Endodermal cell (in vitro differentiated cells): ENCODE data around the gene PHF5A. TPM values are rescaled to one million over a fixed set of nuclear protein-coding genes. Genes with fewer than 3 reads are reported as not detected.

Experiments
- DNase-seq: peaks from one replicate; pipeline ENCODE4 v3.0.0-alpha.2; 2017
- H3K27ac ChIP-seq: 2 replicates; pipeline ENCODE4 v1.5.1; 2013; ENCODE audit warnings: mild to moderate bottlenecking, low read depth, low read length, moderate library complexity
- H3K27me3 ChIP-seq: 2 replicates; pipeline ENCODE4 v1.6.1; 2013; ENCODE audit warnings: mild to moderate bottlenecking, low read length, moderate library complexity; ENCODE audit not compliant: insufficient read depth, control insufficient read depth, poor library complexity, severe bottlenecking
- H3K36me3 ChIP-seq: 2 replicates; pipeline ENCODE4 v1.7.0; 2013; ENCODE audit warnings: mild to moderate bottlenecking, low read length, moderate library complexity; ENCODE audit not compliant: control insufficient read depth, insufficient read depth
- H3K4me1 ChIP-seq: one replicate; pipeline ENCODE4 v1.7.0; 2013; ENCODE audit warnings: low read length; ENCODE audit not compliant: control insufficient read depth, insufficient read depth
- H3K4me3 ChIP-seq: 2 replicates; pipeline ENCODE4 v1.5.1; 2013; ENCODE audit warnings: mild to moderate bottlenecking, low read length, moderate library complexity
- H3K9ac ChIP-seq: 2 replicates; pipeline ENCODE4 v1.6.1; 2013; ENCODE audit warnings: mild to moderate bottlenecking, low read length, moderate library complexity; ENCODE audit not compliant: poor library complexity, severe bottlenecking; ENCODE audit errors: extremely low read depth
- H3K9me3 ChIP-seq: 2 replicates; pipeline ENCODE4 v1.6.1; 2013; ENCODE audit warnings: mild to moderate bottlenecking, low read length, moderate library complexity; ENCODE audit not compliant: control insufficient read depth
- H3K27ac Mint-ChIP-seq: 2 replicates; pipeline ENCODE4 v1.8.0; 2020; ENCODE audit warnings: mixed read lengths
- H3K27me3 Mint-ChIP-seq: 2 replicates; pipeline ENCODE4 v1.8.0; 2021; ENCODE audit warnings: mild to moderate bottlenecking, mixed read lengths; ENCODE audit not compliant: insufficient read depth
- H3K36me3 Mint-ChIP-seq: 2 replicates; pipeline ENCODE4 v1.8.0; 2020; ENCODE audit warnings: low read depth, mixed read lengths
- H3K4me1 Mint-ChIP-seq: 2 replicates; pipeline ENCODE4 v1.8.0; 2020; ENCODE audit warnings: mixed read lengths
- H3K4me3 Mint-ChIP-seq: 2 replicates; pipeline ENCODE4 v1.8.0; 2020; ENCODE audit warnings: mild to moderate bottlenecking, moderate library complexity, mixed read lengths
- H3K9me3 Mint-ChIP-seq: 2 replicates; pipeline ENCODE4 v1.8.0; 2020; ENCODE audit warnings: mild to moderate bottlenecking, mixed read lengths
- WGBS, 2 experiments: methylation state at CpG; one replicate each; pipeline versions ENCODE4 v1.1.5 to v1.1.7; 2013; ENCODE audit warnings: missing lambda C conversion rate in 2 of 2, mixed read lengths in 1 of 2; ENCODE audit not compliant: insufficient coverage in 1 of 2, insufficient read length in 1 of 2; 5-methylcytosine and 5-hydroxymethylcytosine counted together
- total RNA-seq, 2 donors: library from RNA; stranded (reverse); fragmentation: NEBNext Ultra II Directional in 1 of 2; extraction: Animal tissue kit (Norgen Biotek cat#: 25700) in 1 of 2; gene quantifications; 2 replicates in 1 of 2; 3 replicates in 1 of 2; pipeline ENCODE4 v1.2.1, GENCODE V29; 2021
- TF ChIP-seq, protein P1 (sequence below): fragments of 200-600 bp; sonication (generic); conservative IDR thresholded peaks from 2 replicates; pipeline ENCODE4 v1.5.0; 2021; ENCODE audit warnings: antibody characterized with exemption, mild to moderate bottlenecking

The PHF5A gene
- total RNA-seq, 2 donors from 2014 or later = 71.0 to 80.8 TPM

DNA sequence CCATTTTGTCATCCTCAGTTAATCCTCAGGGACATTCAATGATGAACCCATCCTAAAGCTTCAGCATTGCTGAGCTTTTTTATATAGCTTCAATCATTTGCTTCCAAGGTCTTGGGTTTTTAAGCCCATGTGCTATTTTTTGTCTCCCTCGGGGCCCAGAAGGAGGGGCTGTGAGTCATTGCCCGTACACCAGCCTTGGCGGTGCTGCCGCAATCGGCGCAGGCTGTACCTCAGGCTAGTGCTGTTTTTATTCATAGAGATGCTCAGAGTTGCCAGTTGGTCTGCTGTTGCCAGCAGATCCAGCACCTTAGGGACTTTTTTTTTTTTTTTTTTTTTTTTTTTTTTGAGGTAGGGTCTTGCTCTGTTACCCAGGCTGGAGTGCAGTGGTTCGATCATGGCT lies 35.9 kb upstream of the PHF5A start:
- no peak overlapping the region for H3K9ac ChIP-seq
- H3K9me3 ChIP-seq = no peaks in the 10 kb centered on the region
- no peaks in the 10 kb centered on the region for H3K27me3 Mint-ChIP-seq
- no peaks in the 10 kb centered on the region for H3K9me3 Mint-ChIP-seq
- peaks cover 40% of the 10 kb centered on the region for H3K36me3 ChIP-seq
- no peak for DNase-seq
- H3K4me1 Mint-ChIP-seq = no peaks in the 10 kb centered on the region
- H3K4me3 ChIP-seq = no peak overlapping the region
- H3K27ac ChIP-seq = no peak overlapping the region
- TF ChIP-seq, protein P1, sequence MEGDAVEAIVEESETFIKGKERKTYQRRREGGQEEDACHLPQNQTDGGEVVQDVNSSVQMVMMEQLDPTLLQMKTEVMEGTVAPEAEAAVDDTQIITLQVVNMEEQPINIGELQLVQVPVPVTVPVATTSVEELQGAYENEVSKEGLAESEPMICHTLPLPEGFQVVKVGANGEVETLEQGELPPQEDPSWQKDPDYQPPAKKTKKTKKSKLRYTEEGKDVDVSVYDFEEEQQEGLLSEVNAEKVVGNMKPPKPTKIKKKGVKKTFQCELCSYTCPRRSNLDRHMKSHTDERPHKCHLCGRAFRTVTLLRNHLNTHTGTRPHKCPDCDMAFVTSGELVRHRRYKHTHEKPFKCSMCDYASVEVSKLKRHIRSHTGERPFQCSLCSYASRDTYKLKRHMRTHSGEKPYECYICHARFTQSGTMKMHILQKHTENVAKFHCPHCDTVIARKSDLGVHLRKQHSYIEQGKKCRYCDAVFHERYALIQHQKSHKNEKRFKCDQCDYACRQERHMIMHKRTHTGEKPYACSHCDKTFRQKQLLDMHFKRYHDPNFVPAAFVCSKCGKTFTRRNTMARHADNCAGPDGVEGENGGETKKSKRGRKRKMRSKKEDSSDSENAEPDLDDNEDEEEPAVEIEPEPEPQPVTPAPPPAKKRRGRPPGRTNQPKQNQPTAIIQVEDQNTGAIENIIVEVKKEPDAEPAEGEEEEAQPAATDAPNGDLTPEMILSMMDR = no peak
- peaks cover 53% of the 10 kb centered on the region for H3K36me3 Mint-ChIP-seq
- no peak overlapping the region for H3K27ac Mint-ChIP-seq
- H3K4me1 ChIP-seq = no peaks in the 10 kb centered on the region
- WGBS, 2 experiments = 94 to 98% methylated on average over 4 to 7 of the region's 7 CpGs
- H3K4me3 Mint-ChIP-seq = no peak overlapping the region
- no peaks in the 10 kb centered on the region for H3K27me3 ChIP-seq

DNA sequence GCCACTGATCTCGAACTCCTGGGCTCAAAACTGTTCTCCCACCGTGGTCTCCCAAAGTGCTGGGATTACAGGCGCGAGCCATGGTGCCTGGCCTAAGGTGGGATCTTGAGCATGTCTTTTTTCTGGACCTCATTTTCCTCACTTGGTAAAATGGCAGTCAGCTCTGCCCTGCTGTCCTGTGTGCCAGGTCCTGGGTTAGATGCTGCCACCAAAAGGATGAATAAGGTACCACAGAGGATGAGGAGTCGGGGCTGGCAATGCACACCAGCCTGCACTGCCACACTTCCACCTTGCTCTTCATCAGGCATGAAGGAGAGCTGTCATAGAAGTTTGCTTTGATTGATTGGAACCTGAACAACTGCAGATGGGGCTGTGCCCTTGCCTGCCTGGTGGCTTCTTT lies 32.7 kb upstream of the PHF5A start:
- DNase-seq = no peak
- no peaks in the 10 kb centered on the region for H3K27me3 ChIP-seq
- H3K36me3 Mint-ChIP-seq = peaks cover 42% of the 10 kb centered on the region
- H3K4me1 ChIP-seq = no peaks in the 10 kb centered on the region
- WGBS, 2 experiments = 95 to 100% methylated on average over 5 of the region's 5 CpGs
- TF ChIP-seq, protein P1 = peak; percentile 55
- H3K27ac Mint-ChIP-seq = no peak overlapping the region
- no peaks in the 10 kb centered on the region for H3K9me3 ChIP-seq
- H3K36me3 ChIP-seq = peaks cover 31% of the 10 kb centered on the region
- no peak overlapping the region for H3K4me3 ChIP-seq
- no peak overlapping the region for H3K9ac ChIP-seq
- no peak overlapping the region for H3K4me3 Mint-ChIP-seq
- no peak overlapping the region for H3K27ac ChIP-seq
- H3K27me3 Mint-ChIP-seq = no peaks in the 10 kb centered on the region
- H3K9me3 Mint-ChIP-seq = no peaks in the 10 kb centered on the region
- no peaks in the 10 kb centered on the region for H3K4me1 Mint-ChIP-seq

DNA sequence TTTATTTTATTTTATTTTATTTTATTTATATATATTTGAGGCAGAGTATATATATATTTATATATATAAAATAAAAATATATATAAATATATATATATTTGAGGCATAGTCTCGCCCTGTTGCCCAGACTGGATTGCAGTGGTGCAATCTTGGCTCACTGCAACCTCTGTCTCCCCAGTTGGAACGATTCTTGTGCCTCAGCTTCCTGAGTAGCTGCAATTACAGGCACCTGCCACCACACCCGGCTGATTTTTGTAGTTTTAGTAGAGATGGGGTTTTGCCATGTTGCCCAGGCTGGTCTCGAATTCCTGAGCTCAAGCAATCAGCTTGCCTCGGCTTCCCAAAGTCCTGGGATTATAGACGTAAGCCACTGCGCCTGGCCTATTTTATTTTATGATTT lies 31.8 kb upstream of the PHF5A start:
- Mint-ChIP-seq H3K4me1 (no peaks in the 10 kb centered on the region), H3K36me3 (peaks cover 42% of the 10 kb centered on the region), H3K4me3 (no peak overlapping the region), H3K27ac (no peak overlapping the region), H3K27me3 (no peaks in the 10 kb centered on the region), H3K9me3 (no peaks in the 10 kb centered on the region)
- Histone ChIP-seq H3K4me3 (no peak overlapping the region), H3K27ac (no peak overlapping the region), H3K27me3 (no peaks in the 10 kb centered on the region), H3K4me1 (no peaks in the 10 kb centered on the region), H3K9me3 (no peaks in the 10 kb centered on the region), H3K36me3 (peaks cover 26% of the 10 kb centered on the region), H3K9ac (no peak overlapping the region)
- 80 to 94% methylated on average over 5 to 7 of the region's 7 CpGs for WGBS, 2 experiments
- DNase-seq = no peak
- TF ChIP-seq, protein P1 = peak; percentile 27
